Sigmoid colon (tissue), 7 donors: Measurements from ENCODE around the gene EPHB1. TPM values are rescaled to one million over a fixed set of nuclear protein-coding genes. Genes with fewer than 3 reads are reported as not detected.

Experiments used
- DNase-seq: peaks from one replicate; pipeline ENCODE4 v3.0.0-alpha.2; 2019
- H3K27ac ChIP-seq, 4 donors: fragments of 200-600 bp; sonication (generic); one replicate each; pipeline ENCODE4 v1.5.1; 2016 to 2019; ENCODE audit warnings: mild to moderate bottlenecking in 1 of 4
- H3K27me3 ChIP-seq, 3 donors: fragments of 200-600 bp; sonication (generic); one replicate each; pipeline ENCODE4 v1.5.1; 2019; ENCODE audit warnings: mild to moderate bottlenecking in 1 of 3
- H3K36me3 ChIP-seq, 4 donors: fragments of 200-600 bp; sonication (generic); one replicate each; pipeline ENCODE4 v1.5.1; 2016 to 2019
- H3K4me1 ChIP-seq, 4 donors: fragments of 200-600 bp; sonication (generic); one replicate each; pipeline ENCODE4 v1.5.1; 2017 to 2019
- H3K4me3 ChIP-seq, 4 donors: fragments of 200-600 bp; sonication (generic); one replicate each; pipeline ENCODE4 v1.5.1; 2017 to 2019; ENCODE audit warnings: mild to moderate bottlenecking in 2 of 4, moderate library complexity in 1 of 4
- H3K9me3 ChIP-seq, 4 donors: fragments of 200-600 bp in 3 of 4; sonication (generic) in 3 of 4; one replicate each; pipeline versions ENCODE4 v1.5.1 to v1.6.1; 2013 to 2019
- EP300 ChIP-seq, 4 donors: sonication (generic); formaldehyde crosslinking; IDR thresholded peaks; one replicate each; pipeline ENCODE4 v1.6.1; 2017; ENCODE audit warnings: antibody characterized with exemption in 4 of 4
- POLR2A ChIP-seq, 2 donors: fragments of 450-650 bp; IDR thresholded peaks; one replicate each; pipeline ENCODE4 v1.6.1; 2016; ENCODE audit warnings: antibody characterized with exemption in 2 of 2, mild to moderate bottlenecking in 2 of 2, moderate library complexity in 2 of 2
- POLR2AphosphoS5 ChIP-seq, 4 donors: sonication (generic); formaldehyde crosslinking; IDR thresholded peaks; one replicate each; pipeline ENCODE4 v1.6.1; 2017; ENCODE audit warnings: antibody characterized with exemption in 4 of 4
- WGBS, 2 donors: extraction: QIAGEN DNeasy Blood & Tissue Kit; methylation state at CpG; one replicate each; pipeline ENCODE4 v1.1.7; 2013; 5-methylcytosine and 5-hydroxymethylcytosine counted together
- intact Hi-C: fragments of 100-400 bp; cut with DNase I; formaldehyde crosslinking; loops from one replicate; pipeline ENCODE4 v1.15.1; 2023
- polyA plus RNA-seq, 3 donors: library from polyadenylated mRNA; stranded (reverse); fragments of 200-250 nt; gene quantifications; one replicate each; pipeline ENCODE4 v1.2.3, GENCODE V29; 2013
- total RNA-seq, 4 donors: library from RNA; depleted of rRNA; stranded (reverse); fragments of >200 nt; gene quantifications; one replicate each; pipeline ENCODE4 v1.1.0, GENCODE V29; 2016
- TF ChIP-seq, protein P1 (sequence below), 4 experiments: fragments of 450-650 bp in 3 of 4; fragments of 200-600 bp in 1 of 4; IDR thresholded peaks; one replicate each; pipeline ENCODE4 v1.5.1; 2016 to 2019; ENCODE audit warnings: antibody characterized with exemption in 4 of 4, mild to moderate bottlenecking in 3 of 4, moderate library complexity in 2 of 4
- donor health status: healthy with polysubstance abuse.
- donor health status: Bipolar disorder and iron deficiency.
- donor health status: healthy.

The EPHB1 gene
- total and polyA plus RNA-seq, 7 donors: 0.29 to 17.3 (median 3.6) TPM; not detected in 2

GRCh38 chr3:135051409-135051973 lies 256.4 kb downstream of the EPHB1 start:
- no peaks in the 10 kb centered on the region for H3K27me3 ChIP-seq
- no peaks in the 10 kb centered on the region for H3K9me3 ChIP-seq
- H3K4me1 ChIP-seq: no peaks in the 10 kb centered on the region
- H3K36me3 ChIP-seq: no peaks in the 10 kb centered on the region
- WGBS, 2 donors: 79 to 89% methylated on average over 4 of the region's 4 CpGs
- H3K27ac ChIP-seq: no peak overlapping the region
- TF ChIP-seq, protein P1, sequence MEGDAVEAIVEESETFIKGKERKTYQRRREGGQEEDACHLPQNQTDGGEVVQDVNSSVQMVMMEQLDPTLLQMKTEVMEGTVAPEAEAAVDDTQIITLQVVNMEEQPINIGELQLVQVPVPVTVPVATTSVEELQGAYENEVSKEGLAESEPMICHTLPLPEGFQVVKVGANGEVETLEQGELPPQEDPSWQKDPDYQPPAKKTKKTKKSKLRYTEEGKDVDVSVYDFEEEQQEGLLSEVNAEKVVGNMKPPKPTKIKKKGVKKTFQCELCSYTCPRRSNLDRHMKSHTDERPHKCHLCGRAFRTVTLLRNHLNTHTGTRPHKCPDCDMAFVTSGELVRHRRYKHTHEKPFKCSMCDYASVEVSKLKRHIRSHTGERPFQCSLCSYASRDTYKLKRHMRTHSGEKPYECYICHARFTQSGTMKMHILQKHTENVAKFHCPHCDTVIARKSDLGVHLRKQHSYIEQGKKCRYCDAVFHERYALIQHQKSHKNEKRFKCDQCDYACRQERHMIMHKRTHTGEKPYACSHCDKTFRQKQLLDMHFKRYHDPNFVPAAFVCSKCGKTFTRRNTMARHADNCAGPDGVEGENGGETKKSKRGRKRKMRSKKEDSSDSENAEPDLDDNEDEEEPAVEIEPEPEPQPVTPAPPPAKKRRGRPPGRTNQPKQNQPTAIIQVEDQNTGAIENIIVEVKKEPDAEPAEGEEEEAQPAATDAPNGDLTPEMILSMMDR (IDR thresholded peaks at IDR 0.05): no peak
- TF ChIP-seq POLR2A (IDR thresholded peaks at IDR 0.05): no peak
- TF ChIP-seq EP300 (IDR thresholded peaks at IDR 0.05): no peak
- no peak for TF ChIP-seq POLR2AphosphoS5 (IDR thresholded peaks at IDR 0.05)
- intact Hi-C loops: no loop called here
- DNase-seq: no peak
- H3K4me3 ChIP-seq: no peak overlapping the region

DNA sequence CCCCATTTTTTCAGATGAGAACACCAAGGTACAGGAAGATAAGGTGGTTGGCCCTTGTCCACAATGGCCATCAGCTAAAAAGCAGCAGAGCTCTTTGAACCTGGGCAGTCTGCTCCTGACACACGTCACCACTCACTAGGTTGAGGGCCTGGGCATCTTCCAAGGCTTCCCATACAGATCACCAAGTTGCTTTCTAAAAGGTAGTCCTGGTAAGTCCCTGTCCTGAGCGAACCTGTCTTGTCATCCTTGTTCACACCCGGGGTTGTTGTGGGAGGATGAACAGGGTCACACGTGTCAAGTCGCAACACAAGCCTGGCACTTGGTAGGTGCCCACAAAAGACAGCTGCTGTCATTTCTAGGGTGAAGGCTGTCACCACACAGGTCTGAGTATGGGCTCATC lies 260.4 kb downstream of the EPHB1 start:
- Histone ChIP-seq H3K36me3 (no peaks in the 10 kb centered on the region), H3K4me1 (no peaks in the 10 kb centered on the region), H3K9me3 (no peaks in the 10 kb centered on the region), H3K27ac (no peak overlapping the region), H3K27me3 (no peaks in the 10 kb centered on the region), H3K4me3 (no peak overlapping the region)
- intact Hi-C loops: no loop called here
- no peak for DNase-seq
- 83 to 86% methylated on average over 5 of the region's 5 CpGs for WGBS, 2 donors
- TF ChIP-seq EP300 (IDR thresholded peaks at IDR 0.05): no peak
- TF ChIP-seq, protein P1 (IDR thresholded peaks at IDR 0.05): no peak
- no peak for TF ChIP-seq POLR2A (IDR thresholded peaks at IDR 0.05)
- TF ChIP-seq POLR2AphosphoS5 (IDR thresholded peaks at IDR 0.05): no peak

DNA sequence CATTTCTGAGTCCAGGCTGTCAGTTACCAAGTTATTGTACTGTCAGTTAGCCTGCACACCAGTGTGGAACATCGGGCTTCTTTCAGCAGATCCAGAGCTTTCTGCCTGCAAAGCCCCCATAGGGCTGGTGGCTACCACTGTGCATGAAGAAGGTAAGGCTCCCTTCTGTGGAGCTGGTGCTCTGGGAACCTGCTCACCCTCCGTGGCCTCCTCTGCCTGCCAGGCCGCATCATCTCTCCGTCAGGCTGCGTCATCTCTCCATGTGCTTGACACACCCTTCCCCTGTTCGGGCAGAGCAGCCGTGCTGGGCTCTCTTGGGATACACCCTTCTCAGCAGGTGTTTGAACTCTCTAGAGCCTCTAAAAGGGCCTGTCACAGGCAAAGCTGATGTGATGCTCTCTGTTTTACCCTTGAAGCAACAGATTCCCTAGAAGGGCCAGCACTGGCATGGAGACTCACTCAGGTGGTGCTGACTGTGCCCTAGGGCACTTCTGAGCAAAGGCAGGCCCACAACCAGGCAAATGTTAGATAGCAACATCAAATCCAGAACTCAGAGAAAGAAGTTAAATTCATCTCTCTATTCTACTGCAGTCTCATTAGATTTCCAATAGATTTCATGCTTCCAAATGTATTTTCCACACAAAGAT lies 261.1 kb downstream of the EPHB1 start:
- TF ChIP-seq, protein P1 (IDR thresholded peaks at IDR 0.05): no peak
- no peak for TF ChIP-seq EP300 (IDR thresholded peaks at IDR 0.05)
- no peak for TF ChIP-seq POLR2AphosphoS5 (IDR thresholded peaks at IDR 0.05)
- no peak for TF ChIP-seq POLR2A (IDR thresholded peaks at IDR 0.05)
- H3K9me3 ChIP-seq: no peaks in the 10 kb centered on the region
- WGBS, 2 donors: 30 to 74% methylated on average over 7 of the region's 7 CpGs
- no peaks in the 10 kb centered on the region for H3K4me1 ChIP-seq
- H3K27me3 ChIP-seq: no peaks in the 10 kb centered on the region
- no peak overlapping the region for H3K4me3 ChIP-seq
- DNase-seq: no peak
- intact Hi-C loops: no loop called here
- no peaks in the 10 kb centered on the region for H3K36me3 ChIP-seq
- H3K27ac ChIP-seq: no peak overlapping the region

GRCh38 chr3:135056733-135057310 lies 261.8 kb downstream of the EPHB1 start:
- H3K27me3 ChIP-seq: no peaks in the 10 kb centered on the region
- intact Hi-C loops: no loop called here
- no peak overlapping the region for H3K4me3 ChIP-seq
- H3K36me3 ChIP-seq: no peaks in the 10 kb centered on the region
- no peaks in the 10 kb centered on the region for H3K9me3 ChIP-seq
- no peaks in the 10 kb centered on the region for H3K4me1 ChIP-seq
- WGBS, 2 donors: 84 to 87% methylated on average over 6 of the region's 6 CpGs
- no peak overlapping the region for H3K27ac ChIP-seq
- TF ChIP-seq POLR2AphosphoS5 (IDR thresholded peaks at IDR 0.05) (no peak), EP300 (IDR thresholded peaks at IDR 0.05) (no peak), POLR2A (IDR thresholded peaks at IDR 0.05) (no peak)
- TF ChIP-seq, protein P1 (IDR thresholded peaks at IDR 0.05): no peak
- no peak for DNase-seq
